Measurements from ENCODE around the gene ETFA. TPM values are rescaled to one million over a fixed set of nuclear protein-coding genes. Genes with fewer than 3 reads are reported as not detected.
A peak's percentile ranks its signal among the peaks of the same experiment; 100 is the strongest.

Gene ETFA
- total RNA-seq, 4 donors from 2014 or later, result 89.9 to 144 (median 114) TPM

- DNase-seq (ENCODE audit: low spot score) (no peak), ATAC-seq (ENCODE audit: low FRiP score) (no peak)
- TF ChIP-seq CTCF (IDR thresholded peaks at IDR 0.05), result no peak
These were observed 59.0 kb downstream of the ETFA start for GRCh38 chr15:76252249-76252648.

GRCh38 chr15:76251717-76252116, 59.6 kb downstream of the ETFA start:
- TF ChIP-seq CTCF (IDR thresholded peaks at IDR 0.05), result no peak
- DNase-seq (ENCODE audit: low spot score), result no peak
- ATAC-seq (ENCODE audit: low FRiP score), result no peak

GRCh38 chr15:76245072-76245610, 66.1 kb downstream of the ETFA start:
- no peak for DNase-seq (ENCODE audit: low spot score)
- no peak for TF ChIP-seq CTCF (IDR thresholded peaks at IDR 0.05)
- no peak for ATAC-seq (ENCODE audit: low FRiP score)

GRCh38 chr15:76239786-76240185, 71.5 kb downstream of the ETFA start:
- no peak for TF ChIP-seq CTCF (IDR thresholded peaks at IDR 0.05)
- DNase-seq (ENCODE audit: low spot score), result no peak
- ATAC-seq (ENCODE audit: low FRiP score), result no peak

- ATAC-seq (ENCODE audit: low FRiP score), result no peak
- TF ChIP-seq CTCF (IDR thresholded peaks at IDR 0.05), result no peak
- DNase-seq (ENCODE audit: low spot score), result no peak
These were observed 74.9 kb downstream of the ETFA start for GRCh38 chr15:76236350-76236749.

GRCh38 chr15:76235186-76235826, 76.0 kb downstream of the ETFA start:
- DNase-seq (ENCODE audit: low spot score) (no peak), ATAC-seq (ENCODE audit: low FRiP score) (peak; percentile 41)
- TF ChIP-seq CTCF (IDR thresholded peaks at IDR 0.05), result no peak

- ATAC-seq (ENCODE audit: low FRiP score) (no peak), DNase-seq (ENCODE audit: low spot score) (no peak)
- no peak for TF ChIP-seq CTCF (IDR thresholded peaks at IDR 0.05)
These were observed 76.9 kb downstream of the ETFA start for GRCh38 chr15:76234337-76234889.
